Karpas-422 (cell line): ENCODE measurements around the gene SLC6A6. TPM values are rescaled to one million over a fixed set of nuclear protein-coding genes. Genes with fewer than 3 reads are reported as not detected.
A peak's percentile ranks its signal among the peaks of the same experiment; 100 is the strongest.

Experiments
- DNase-seq: peaks from one replicate; pipeline ENCODE4 v3.0.0-alpha.2; 2015
- H2AFZ ChIP-seq: fragments of 200-600 bp; sonication (generic); 2 replicates; pipeline ENCODE4 v1.6.1; 2014; ENCODE audit warnings: antibody characterized with exemption, low read length, mixed read lengths
- H3K27ac ChIP-seq: fragments of 200-600 bp; sonication (generic); 2 replicates; pipeline ENCODE4 v1.5.1; 2014; ENCODE audit warnings: mild to moderate bottlenecking, low read length, moderate library complexity
- H3K27me3 ChIP-seq: fragments of 200-600 bp; sonication (generic); 2 replicates; pipeline ENCODE4 v1.6.1; 2014; ENCODE audit warnings: low read length, mixed read lengths
- H3K36me3 ChIP-seq: fragments of 200-600 bp; sonication (generic); 2 replicates; pipeline ENCODE4 v1.6.1; 2014; ENCODE audit warnings: low read length, mixed read lengths; ENCODE audit not compliant: insufficient read depth
- H3K4me1 ChIP-seq: fragments of 200-600 bp; sonication (generic); 2 replicates; pipeline ENCODE4 v1.6.1; 2014; ENCODE audit warnings: mild to moderate bottlenecking, low read length, mixed read lengths
- H3K4me2 ChIP-seq: fragments of 200-600 bp; sonication (generic); 2 replicates; pipeline ENCODE4 v1.6.1; 2014; ENCODE audit warnings: low read length, low read depth, mild to moderate bottlenecking; ENCODE audit not compliant: poor library complexity, severe bottlenecking
- H3K4me3 ChIP-seq: fragments of 200-600 bp; sonication (generic); 2 replicates; pipeline ENCODE4 v1.5.1; 2014; ENCODE audit warnings: mild to moderate bottlenecking, antibody characterized with exemption, low read length, mixed read lengths
- H3K79me2 ChIP-seq: fragments of 200-600 bp; sonication (generic); 2 replicates; pipeline ENCODE4 v1.6.1; 2014; ENCODE audit warnings: mild to moderate bottlenecking, low read length, mixed read lengths
- H3K9ac ChIP-seq: fragments of 200-600 bp; sonication (generic); 2 replicates; pipeline ENCODE4 v1.6.0; 2014; ENCODE audit warnings: low read length
- H3K9me2 ChIP-seq: fragments of 200-600 bp; sonication (generic), shearing (Covaris generic); replicated peaks from 2 replicates; pipeline ENCODE4 v1.6.0; 2014; ENCODE audit warnings: mild to moderate bottlenecking, low read length, moderate library complexity; ENCODE audit not compliant: insufficient read depth
- H3K9me3 ChIP-seq: fragments of 300-700, 200-600 bp; sonication (generic); 2 replicates; pipeline ENCODE4 v1.6.1; 2014; ENCODE audit warnings: low read length, mixed read lengths
- H4K20me1 ChIP-seq: fragments of 200-600 bp; sonication (generic); 2 replicates; pipeline ENCODE4 v1.6.1; 2014; ENCODE audit warnings: mild to moderate bottlenecking, antibody characterized with exemption, low read length, low read depth; ENCODE audit not compliant: insufficient read depth
- total RNA-seq: library from RNA; depleted of rRNA; stranded (reverse); fragments of >200 nt; shearing (Covaris generic); gene quantifications from 2 replicates; pipeline ENCODE4 v1.2.3, GENCODE V29; 2014; ENCODE audit warnings: low replicate concordance

Gene SLC6A6
- total RNA-seq, 1 experiment from 2014 or later = 30.2 TPM

DNA sequence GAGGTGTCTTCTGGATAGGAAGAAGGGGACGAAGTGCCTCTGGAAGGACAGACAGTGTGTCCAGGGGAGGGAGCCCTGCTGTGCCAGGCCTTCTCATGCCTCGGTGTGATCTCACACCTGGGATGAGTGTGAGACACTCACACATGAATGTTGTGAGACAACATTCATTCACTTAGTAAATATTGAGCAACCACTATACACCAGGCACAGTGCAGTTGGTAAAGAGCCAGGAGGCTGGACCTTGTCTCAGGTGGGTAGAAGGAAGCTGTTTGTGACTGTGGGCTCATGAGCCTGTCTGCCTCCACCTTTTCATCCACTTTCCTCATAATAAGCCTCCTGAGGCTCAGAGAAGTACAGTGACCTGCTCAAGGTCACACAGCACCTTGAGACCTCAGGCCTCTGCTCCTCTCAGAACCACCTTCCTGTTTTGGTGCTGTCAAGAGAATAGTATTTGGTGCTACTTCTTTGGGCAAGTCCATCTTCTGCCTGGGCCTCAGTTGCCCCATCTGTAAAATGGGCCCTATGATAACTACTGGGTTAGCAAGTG lies 20.9 kb downstream of the SLC6A6 start:
- no peak overlapping the region for H3K9ac ChIP-seq
- H3K4me3 ChIP-seq = no peak overlapping the region
- H3K36me3 ChIP-seq = no peaks in the 10 kb centered on the region; the same call in 1 of the 2 replicates
- H3K9me2 ChIP-seq = no peaks in the 10 kb centered on the region
- no peak overlapping the region for H2AFZ ChIP-seq
- H3K27me3 ChIP-seq = no peaks in the 10 kb centered on the region
- peaks cover 58% of the 10 kb centered on the region for H3K4me1 ChIP-seq
- peaks cover 78% of the 10 kb centered on the region for H3K79me2 ChIP-seq
- H4K20me1 ChIP-seq = 0 out of 2 replicates have a peak, but pooled peaks cover 7% of the 10 kb centered on the region
- H3K9me3 ChIP-seq = no peaks in the 10 kb centered on the region
- H3K27ac ChIP-seq = peak overlapping the region; percentile 53; the same call in 1 of the 2 replicates
- no peak for DNase-seq
- no peak overlapping the region for H3K4me2 ChIP-seq

GRCh38 chr3:14423963-14424362 lies 21.6 kb downstream of the SLC6A6 start:
- Histone ChIP-seq H3K27ac (peak overlapping the region; percentile 53), H3K4me2 (no peak overlapping the region)

DNA sequence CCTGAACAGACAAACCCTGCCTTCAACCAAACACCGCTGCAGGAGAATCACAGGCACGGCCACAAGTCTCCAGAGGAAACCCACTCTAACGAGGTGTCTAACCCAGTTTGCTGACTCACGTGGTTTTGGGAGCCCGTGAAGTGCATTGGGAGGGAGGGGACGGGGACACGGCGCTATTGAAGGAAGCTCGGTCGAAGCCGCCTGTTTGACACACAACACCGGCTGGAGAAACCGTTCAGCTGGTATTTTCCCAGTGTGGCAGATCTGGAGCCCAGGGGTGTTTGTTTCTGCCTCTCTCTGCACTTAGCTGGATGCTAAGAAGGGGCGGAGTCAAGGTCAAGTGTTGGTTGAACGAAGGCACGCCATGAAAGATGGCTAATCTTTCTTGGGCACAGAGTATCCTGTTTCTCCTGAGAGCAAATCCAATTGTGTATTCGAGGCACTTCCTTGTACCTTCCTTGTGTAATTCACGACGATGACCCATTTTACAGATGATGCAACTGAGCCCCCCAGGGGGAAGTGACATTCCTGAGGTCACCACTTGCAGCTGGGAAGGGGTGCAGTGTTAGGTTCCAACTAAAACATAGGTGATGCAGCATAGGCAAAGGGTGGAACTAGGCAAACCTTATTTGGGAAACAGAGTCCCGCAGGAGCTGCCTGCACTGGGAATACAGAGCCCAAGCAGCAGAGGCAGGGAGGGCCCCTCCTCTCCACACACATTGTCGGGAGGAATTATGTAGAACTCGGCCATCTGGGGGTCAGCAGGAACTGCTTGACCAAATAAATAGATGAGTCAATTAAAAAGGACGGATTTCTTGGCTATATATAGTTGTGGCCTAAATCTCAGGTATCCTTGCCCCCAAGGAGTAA lies 22.5 kb downstream of the SLC6A6 start:
- Histone ChIP-seq H2AFZ (no peak overlapping the region), H3K27ac (peak overlapping the region; percentile 92), H3K9ac (no peak overlapping the region), H4K20me1 (0 out of 2 replicates have a peak, but pooled peaks cover 7% of the 10 kb centered on the region), H3K9me3 (no peaks in the 10 kb centered on the region), H3K4me3 (no peak overlapping the region), H3K36me3 (no peaks in the 10 kb centered on the region), H3K4me1 (peaks cover 74% of the 10 kb centered on the region), H3K27me3 (no peaks in the 10 kb centered on the region), H3K4me2 (peak overlapping the region; percentile 79), H3K79me2 (peaks cover 73% of the 10 kb centered on the region), H3K9me2 (no peaks in the 10 kb centered on the region)
- no peak for DNase-seq

More at GRCh38 chr3:14423963-14424362, 21.6 kb downstream of the SLC6A6 start:
- Histone ChIP-seq H3K27me3 (no peaks in the 10 kb centered on the region), H3K4me3 (no peak overlapping the region), H3K4me1 (peaks cover 65% of the 10 kb centered on the region), H3K36me3 (no peaks in the 10 kb centered on the region; the same call in 1 of the 2 replicates), H3K9me3 (no peaks in the 10 kb centered on the region), H4K20me1 (0 out of 2 replicates have a peak, but pooled peaks cover 7% of the 10 kb centered on the region), H3K9ac (peak overlapping the region; percentile 24; the same call in 1 of the 2 replicates), H2AFZ (no peak overlapping the region), H3K79me2 (peaks cover 73% of the 10 kb centered on the region), H3K9me2 (no peaks in the 10 kb centered on the region)
- no peak for DNase-seq

GRCh38 chr3:14425581-14426304 lies 23.3 kb downstream of the SLC6A6 start:
- Histone ChIP-seq H3K4me1 (peaks cover 82% of the 10 kb centered on the region), H4K20me1 (0 out of 2 replicates have a peak, but pooled peaks cover 7% of the 10 kb centered on the region), H2AFZ (no peak overlapping the region), H3K27ac (peak overlapping the region; percentile 92), H3K9ac (no peak overlapping the region), H3K27me3 (no peaks in the 10 kb centered on the region), H3K36me3 (no peaks in the 10 kb centered on the region), H3K9me2 (no peaks in the 10 kb centered on the region), H3K79me2 (peaks cover 76% of the 10 kb centered on the region), H3K9me3 (no peaks in the 10 kb centered on the region), H3K4me3 (peak overlapping the region; percentile 55; the same call in 1 of the 2 replicates), H3K4me2 (peak overlapping the region; percentile 79)
- DNase-seq = no peak

DNA sequence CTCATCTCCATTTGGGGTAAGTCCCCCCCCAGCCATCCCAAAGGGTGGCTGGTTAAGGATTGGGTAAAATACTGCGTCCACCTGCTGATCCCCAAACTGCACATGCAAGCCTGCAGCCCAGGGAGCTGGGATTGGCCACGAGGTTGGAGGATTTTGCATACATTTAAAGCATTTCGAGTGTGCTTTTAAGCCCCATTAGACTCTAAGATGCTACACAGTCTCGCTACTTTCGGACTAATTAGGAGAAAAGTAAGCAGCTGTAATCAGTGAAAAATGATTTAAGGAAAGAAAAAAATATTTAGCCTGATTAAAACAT lies 23.9 kb downstream of the SLC6A6 start:
- Histone ChIP-seq H3K4me3 (peak overlapping the region; percentile 55; the same call in 1 of the 2 replicates), H3K79me2 (peaks cover 77% of the 10 kb centered on the region), H3K9me3 (no peaks in the 10 kb centered on the region), H3K9ac (no peak overlapping the region), H3K27ac (peak overlapping the region; percentile 92), H3K27me3 (no peaks in the 10 kb centered on the region), H4K20me1 (0 out of 2 replicates have a peak, but pooled peaks cover 7% of the 10 kb centered on the region), H3K36me3 (no peaks in the 10 kb centered on the region), H2AFZ (no peak overlapping the region), H3K4me1 (peaks cover 88% of the 10 kb centered on the region), H3K4me2 (peak overlapping the region; percentile 79), H3K9me2 (no peaks in the 10 kb centered on the region)
- DNase-seq = peak; percentile 72

DNA sequence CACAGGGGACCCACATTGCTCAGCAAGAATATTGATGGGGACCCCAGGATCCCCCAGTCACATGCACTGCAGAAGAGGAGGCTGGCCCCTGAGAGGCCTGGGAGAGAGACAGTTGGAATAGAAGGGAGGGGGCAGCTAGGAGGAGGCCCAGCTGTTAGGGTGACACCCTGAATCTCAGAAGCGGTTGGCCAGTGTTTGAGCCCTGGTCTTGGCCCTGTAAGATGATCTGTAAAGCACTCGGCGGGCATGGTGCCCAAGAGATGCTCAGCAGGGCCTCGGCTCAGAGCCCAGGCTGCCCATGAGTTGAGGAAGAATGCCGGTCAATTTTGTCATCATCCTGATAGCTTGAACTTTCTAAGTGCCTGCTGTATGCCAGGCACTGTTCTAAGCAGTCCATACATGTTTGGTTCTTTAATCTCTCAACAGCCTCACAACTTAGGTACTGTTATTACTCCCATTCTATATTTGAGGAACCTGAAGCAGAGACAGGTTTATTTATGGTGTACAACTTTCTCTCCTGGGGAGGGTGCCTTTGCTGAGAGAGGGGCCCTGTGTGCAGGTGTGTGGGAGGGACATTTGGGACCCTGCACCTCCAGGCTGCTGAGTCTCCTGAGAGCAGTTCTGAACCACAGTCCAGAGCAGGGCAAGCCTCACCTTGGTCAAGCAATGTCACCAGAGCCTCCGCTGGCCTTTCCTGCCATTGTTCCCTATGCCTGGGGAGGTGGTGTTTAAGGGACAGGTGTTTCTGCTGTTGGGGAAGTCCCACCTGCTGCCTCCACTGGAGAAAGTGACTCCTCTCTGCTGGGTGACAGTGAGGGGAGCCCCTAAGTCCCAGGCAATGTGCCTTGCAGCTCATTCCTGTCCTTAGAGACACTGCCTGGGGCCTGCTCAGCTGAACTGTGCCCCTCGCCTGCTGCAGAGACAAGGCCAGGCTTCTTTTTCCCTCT lies 26.0 kb downstream of the SLC6A6 start:
- H3K9me2 ChIP-seq = no peaks in the 10 kb centered on the region
- 0 out of 2 replicates have a peak, but pooled peaks cover 7% of the 10 kb centered on the region for H4K20me1 ChIP-seq
- no peaks in the 10 kb centered on the region for H3K9me3 ChIP-seq
- no peaks in the 10 kb centered on the region for H3K27me3 ChIP-seq
- H3K4me2 ChIP-seq = peak overlapping the region; percentile 79
- no peaks in the 10 kb centered on the region for H3K36me3 ChIP-seq
- peak overlapping the region; percentile 92 for H3K27ac ChIP-seq
- H3K79me2 ChIP-seq = peaks cover 73% of the 10 kb centered on the region
- peak overlapping the region; percentile 71 for H3K9ac ChIP-seq
- peak; percentile 66 for DNase-seq
- no peak overlapping the region for H2AFZ ChIP-seq
- H3K4me1 ChIP-seq = peaks cover 100% of the 10 kb centered on the region
- peak overlapping the region; percentile 55 for H3K4me3 ChIP-seq

- Histone ChIP-seq H3K9me3 (no peaks in the 10 kb centered on the region), H3K4me3 (peak overlapping the region; percentile 55; the same call in 1 of the 2 replicates), H4K20me1 (0 out of 2 replicates have a peak, but pooled peaks cover 7% of the 10 kb centered on the region), H3K27ac (peak overlapping the region; percentile 92), H2AFZ (no peak overlapping the region), H3K9me2 (no peaks in the 10 kb centered on the region), H3K79me2 (peaks cover 73% of the 10 kb centered on the region), H3K36me3 (no peaks in the 10 kb centered on the region), H3K27me3 (no peaks in the 10 kb centered on the region), H3K4me2 (peak overlapping the region; percentile 79), H3K9ac (peak overlapping the region; percentile 71), H3K4me1 (peaks cover 95% of the 10 kb centered on the region)
- peak; percentile 60 for DNase-seq
Observed at GRCh38 chr3:14429237-14429636, 26.8 kb downstream of the SLC6A6 start.
